Measurements from ENCODE around the gene BCL7A.

GRCh38 chr12:122013791-122014590 lies 7.7 kb upstream of the BCL7A start:
- TF ChIP-seq CTCF (IDR thresholded peaks at IDR 0.05; ENCODE audit: insufficient read depth, low read length, poor library complexity, severe bottlenecking): no peak
- no peak for TF ChIP-seq EZH2phosphoT487 (conservative IDR thresholded peaks at IDR 0.05; ENCODE audit: low read length)

Measured in SU-DHL-6 (cell line).